ENCODE results near the gene SH3RF3. TPM values are rescaled to one million over a fixed set of nuclear protein-coding genes. Genes with fewer than 3 reads are reported as not detected.

SH3RF3 gene
- total and polyA plus RNA-seq, 2 of the 13 experiments (the other 11 are each of a cell fraction or from before 2014, with no cell fraction given) = 0.04 TPM; not detected in 1

GRCh38 chr2:109517118-109517889, 388.3 kb downstream of the SH3RF3 start (continued):
- TF ChIP-seq KLF16 (CRISPR knock-in tag; IDR thresholded peaks at IDR 0.05) = 0 out of 4 replicates have a peak, but pooled peaks of 1 of the 2 experiments have one; percentile 28
- no peak for TF ChIP-seq RBFOX2 (IDR thresholded peaks at IDR 0.05; ENCODE audit: low read depth, low read length)
- TF ChIP-seq GATAD2A (CRISPR knock-in tag; IDR thresholded peaks at IDR 0.05) = peak; percentile 43
- TF ChIP-seq NFRKB (IDR thresholded peaks at IDR 0.05) = no peak
- TF ChIP-seq MED8 (CRISPR knock-in tag; IDR thresholded peaks at IDR 0.05; ENCODE audit: insufficient replicate concordance) = no peak
- TF ChIP-seq ZNF577 (CRISPR knock-in tag; IDR thresholded peaks at IDR 0.05; ENCODE audit: borderline replicate concordance, low read depth) = no peak
- no peak for TF ChIP-seq ZNF460 (CRISPR knock-in tag; IDR thresholded peaks at IDR 0.05; ENCODE audit: borderline replicate concordance)
- TF ChIP-seq HDAC1 (CRISPR knock-in tag; IDR thresholded peaks at IDR 0.05) = peak; percentile 58; the same call in 1 of the 2 replicates
- TF ChIP-seq ZNF138 (CRISPR knock-in tag; IDR thresholded peaks at IDR 0.05; ENCODE audit: low read depth) = no peak
- TF ChIP-seq FUBP1 (CRISPR knock-in tag; IDR thresholded peaks at IDR 0.05; ENCODE audit: borderline replicate concordance) = no peak
- no peak for TF ChIP-seq SMAD9 (CRISPR knock-in tag; IDR thresholded peaks at IDR 0.05)
- no peak for TF ChIP-seq SRSF1 (optimal IDR thresholded peaks at IDR 0.05; ENCODE audit: low read depth, low read length)
- no peak for TF ChIP-seq ZNF780A (CRISPR knock-in tag; IDR thresholded peaks at IDR 0.05)
- peak; percentile 59; the same call in 1 of the 2 replicates for TF ChIP-seq DNMT1 (CRISPR knock-in tag; IDR thresholded peaks at IDR 0.05)
- no peak for TF ChIP-seq AHR (CRISPR knock-in tag; IDR thresholded peaks at IDR 0.05)
- no peak for TF ChIP-seq CHCHD3 (CRISPR knock-in tag; IDR thresholded peaks at IDR 0.05)
- TF ChIP-seq HOXA5 (CRISPR knock-in tag; IDR thresholded peaks at IDR 0.05) = peak; percentile 51; the same call in 1 of the 2 replicates
- no peak for TF ChIP-seq RBM22 (optimal IDR thresholded peaks at IDR 0.05; ENCODE audit: low read length)
- no peak for TF ChIP-seq ZNF17 (CRISPR knock-in tag; IDR thresholded peaks at IDR 0.05)
- TF ChIP-seq ZNF34 (CRISPR knock-in tag; IDR thresholded peaks at IDR 0.05; ENCODE audit: borderline replicate concordance) = no peak
- no peak for TF ChIP-seq SNAPC4 (CRISPR knock-in tag; IDR thresholded peaks at IDR 0.05)
- TF ChIP-seq ZNF703 (CRISPR knock-in tag; IDR thresholded peaks at IDR 0.05; ENCODE audit: borderline replicate concordance) = no peak
- no peak for TF ChIP-seq DR1 (CRISPR knock-in tag; IDR thresholded peaks at IDR 0.05)
- TF ChIP-seq ATF5 (CRISPR knock-in tag; IDR thresholded peaks at IDR 0.05; ENCODE audit: low read depth) = no peak
